Activated B cell treated with CpG ODN at 0.5 μM for 24 hours (primary cell): ENCODE measurements around the gene SEMA3C. TPM values are rescaled to one million over a fixed set of nuclear protein-coding genes. Genes with fewer than 3 reads are reported as not detected.

ENCODE experiments used
- ATAC-seq: fragments of 200-7000 bp; cut with Tn5 transposase; one replicate; pipeline ENCODE4 v1.10.0; 2021; ENCODE audit warnings: low read depth, mild to moderate bottlenecking, moderate library complexity
- CTCF ChIA-PET: fragments of 350-600 bp; sonication (Branson Sonifier 250); formaldehyde crosslinking; loops from one replicate; lab custom pipeline; 2021; ENCODE audit warnings: antibody characterized with exemption; lab: Charles Lee
- POLR2A ChIA-PET: fragments of 350-600 bp; sonication (Branson Sonifier 250); formaldehyde crosslinking; loops from one replicate; lab custom pipeline; 2021; ENCODE audit warnings: antibody characterized with exemption; lab: Charles Lee
- DNase-seq: peaks from one replicate; pipeline ENCODE4 v3.0.0; 2022
- H3K27ac Mint-ChIP-seq: one replicate; pipeline ENCODE4 v1.8.0; 2020; ENCODE audit warnings: mixed read lengths
- H3K27me3 Mint-ChIP-seq: one replicate; pipeline ENCODE4 v1.8.0; 2021; ENCODE audit warnings: mixed read lengths
- H3K36me3 Mint-ChIP-seq: one replicate; pipeline ENCODE4 v1.8.0; 2021; ENCODE audit warnings: low read depth, mixed read lengths
- H3K4me1 Mint-ChIP-seq: one replicate; pipeline ENCODE4 v1.8.0; 2021; ENCODE audit warnings: mixed read lengths
- H3K4me3 Mint-ChIP-seq: one replicate; pipeline ENCODE4 v1.8.0; 2020; ENCODE audit warnings: mild to moderate bottlenecking, mixed read lengths
- H3K9me3 Mint-ChIP-seq: one replicate; pipeline ENCODE4 v1.8.0; 2020; ENCODE audit warnings: mixed read lengths
- CTCF ChIP-seq: fragments of 200-600 bp; IDR thresholded peaks from one replicate; pipeline ENCODE4 v1.8.0; 2022; ENCODE audit warnings: antibody characterized with exemption, mild to moderate bottlenecking
- intact Hi-C: fragments of 100-400 bp; cut with micrococcal nuclease; formaldehyde crosslinking; loops from one replicate; pipeline ENCODE4 v1.15.1; 2024
- total RNA-seq: library from RNA; stranded (reverse); gene quantifications from 2 replicates; pipeline ENCODE4 v1.2.3, GENCODE V29; 2022

The SEMA3C gene
- total RNA-seq, 1 donor from 2014 or later = not detected

GRCh38 chr7:80785961-80786536, 132.8 kb downstream of the SEMA3C start:
- H3K4me3 Mint-ChIP-seq = no peak overlapping the region
- DNase-seq (no peak), ATAC-seq (no peak)
- ChIA-PET CTCF (no interaction called here), POLR2A (no interaction called here)
- H3K9me3 Mint-ChIP-seq = no peaks in the 10 kb centered on the region
- no peaks in the 10 kb centered on the region for H3K27me3 Mint-ChIP-seq
- H3K4me1 Mint-ChIP-seq = no peaks in the 10 kb centered on the region
- no peaks in the 10 kb centered on the region for H3K36me3 Mint-ChIP-seq
- no peak overlapping the region for H3K27ac Mint-ChIP-seq
- no peak for TF ChIP-seq CTCF
- intact Hi-C loops = no loop called here

GRCh38 chr7:80785276-80785675, 133.6 kb downstream of the SEMA3C start:
- H3K36me3 Mint-ChIP-seq = no peaks in the 10 kb centered on the region
- H3K4me3 Mint-ChIP-seq = no peak overlapping the region
- no peak for TF ChIP-seq CTCF
- H3K9me3 Mint-ChIP-seq = no peaks in the 10 kb centered on the region
- no peaks in the 10 kb centered on the region for H3K27me3 Mint-ChIP-seq
- H3K27ac Mint-ChIP-seq = no peak overlapping the region
- CTCF ChIA-PET = no interaction called here
- ATAC-seq (no peak), DNase-seq (no peak)
- intact Hi-C loops = no loop called here
- no peaks in the 10 kb centered on the region for H3K4me1 Mint-ChIP-seq
- POLR2A ChIA-PET = no interaction called here

GRCh38 chr7:80783678-80784327, 135.0 kb downstream of the SEMA3C start:
- H3K36me3 Mint-ChIP-seq = no peaks in the 10 kb centered on the region
- intact Hi-C loops = no loop called here

GRCh38 chr7:80783186-80783677, 135.6 kb downstream of the SEMA3C start:
- H3K4me1 Mint-ChIP-seq = no peaks in the 10 kb centered on the region
- CTCF ChIA-PET = no interaction called here
- intact Hi-C loops = no loop called here
- H3K36me3 Mint-ChIP-seq = no peaks in the 10 kb centered on the region
- POLR2A ChIA-PET = no interaction called here
- H3K27ac Mint-ChIP-seq = no peak overlapping the region
- ATAC-seq = no peak
- no peaks in the 10 kb centered on the region for H3K9me3 Mint-ChIP-seq
- TF ChIP-seq CTCF = no peak
- no peak overlapping the region for H3K4me3 Mint-ChIP-seq
- H3K27me3 Mint-ChIP-seq = no peaks in the 10 kb centered on the region
- DNase-seq = no peak

More at GRCh38 chr7:80783678-80784327, 135.0 kb downstream of the SEMA3C start:
- no peaks in the 10 kb centered on the region for H3K4me1 Mint-ChIP-seq
- no peak overlapping the region for H3K4me3 Mint-ChIP-seq
- no peak for ATAC-seq
- no peak for TF ChIP-seq CTCF
- CTCF ChIA-PET = no interaction called here
- no peaks in the 10 kb centered on the region for H3K27me3 Mint-ChIP-seq
- H3K27ac Mint-ChIP-seq = no peak overlapping the region
- no peak for DNase-seq
- no peaks in the 10 kb centered on the region for H3K9me3 Mint-ChIP-seq
- POLR2A ChIA-PET = no interaction called here

- CTCF ChIA-PET = no interaction called here
- H3K4me3 Mint-ChIP-seq = no peak overlapping the region
- no peaks in the 10 kb centered on the region for H3K36me3 Mint-ChIP-seq
- POLR2A ChIA-PET = no interaction called here
- H3K27ac Mint-ChIP-seq = no peak overlapping the region
- no peaks in the 10 kb centered on the region for H3K9me3 Mint-ChIP-seq
- DNase-seq (no peak), ATAC-seq (no peak)
- intact Hi-C loops = no loop called here
- no peaks in the 10 kb centered on the region for H3K27me3 Mint-ChIP-seq
- no peaks in the 10 kb centered on the region for H3K4me1 Mint-ChIP-seq
- TF ChIP-seq CTCF = no peak
These were observed 137.3 kb downstream of the SEMA3C start for GRCh38 chr7:80781561-80781979.
